ENCODE measurements around the gene SARDH.
"Not testable (repeated sequence)": the region's sequence is repeated elsewhere in the genome, so short reads cannot be mapped to it uniquely, and the experiment has no call there.

SARDH gene

GRCh38 chr9:133754187-133754586, 16.0 kb upstream of the SARDH start:
- no peak for DNase-seq (ENCODE audit: low read depth)
- no peak overlapping the region for H3K4me3 ChIP-seq (ENCODE audit: low read length)
- no peak for TF ChIP-seq CTCF (conservative IDR thresholded peaks at IDR 0.05; ENCODE audit: low read length)

- no peak overlapping the region for H3K4me3 ChIP-seq (ENCODE audit: low read length)
- DNase-seq (ENCODE audit: low read depth): no peak
- no peak for TF ChIP-seq CTCF (conservative IDR thresholded peaks at IDR 0.05; ENCODE audit: low read length)
Observed at GRCh38 chr9:133752739-133753446, 14.7 kb upstream of the SARDH start.

GRCh38 chr9:133750982-133751649, 13.0 kb upstream of the SARDH start:
- no peak for DNase-seq (ENCODE audit: low read depth)
- H3K4me3 ChIP-seq (ENCODE audit: low read length): no peak overlapping the region
- no peak for TF ChIP-seq CTCF (conservative IDR thresholded peaks at IDR 0.05; ENCODE audit: low read length)

GRCh38 chr9:133747309-133747708, 9.2 kb upstream of the SARDH start:
- DNase-seq (ENCODE audit: low read depth): no peak
- TF ChIP-seq CTCF (conservative IDR thresholded peaks at IDR 0.05; ENCODE audit: low read length): no peak
- H3K4me3 ChIP-seq (ENCODE audit: low read length): no peak overlapping the region

- H3K4me3 ChIP-seq (ENCODE audit: low read length); DNase-seq (ENCODE audit: low read depth): not testable (repeated sequence)
Observed at GRCh38 chr9:133744528-133744927, 6.4 kb upstream of the SARDH start.

- TF ChIP-seq CTCF (conservative IDR thresholded peaks at IDR 0.05; ENCODE audit: low read length): peak; percentile 97
- H3K4me3 ChIP-seq (ENCODE audit: low read length): no peak overlapping the region
- DNase-seq (ENCODE audit: low read depth): peak; percentile 42
Observed at GRCh38 chr9:133742849-133743444, 4.8 kb upstream of the SARDH start.

- no peak for TF ChIP-seq CTCF (conservative IDR thresholded peaks at IDR 0.05; ENCODE audit: low read length)
- DNase-seq (ENCODE audit: low read depth): no peak
- no peak overlapping the region for H3K4me3 ChIP-seq (ENCODE audit: low read length)
Observed at GRCh38 chr9:133742251-133742650, 4.1 kb upstream of the SARDH start.
